Lung (tissue), 12 donors: ENCODE measurements around the gene SLC35F1. TPM values are rescaled to one million over a fixed set of nuclear protein-coding genes. Genes with fewer than 3 reads are reported as not detected.

Source experiments
- ATAC-seq: fragments of 200-7000 bp; cut with Tn5 transposase; one replicate; pipeline ENCODE4 v1.9.1; 2020; ENCODE audit warnings: moderate number of reproducible peaks; ENCODE audit not compliant: insufficient read depth, low FRiP score
- DNase-seq, 3 donors: peaks; one replicate each; pipeline ENCODE4 v3.0.0-alpha.2; 2013 to 2017
- H3K27ac ChIP-seq, 2 donors: one replicate each; pipeline ENCODE4 v1.5.1; 2013; ENCODE audit warnings: mild to moderate bottlenecking in 2 of 2, moderate library complexity in 2 of 2, control low read depth in 1 of 2, inconsistent platforms in 1 of 2, low read depth in 1 of 2, low read length in 1 of 2
- H3K27me3 ChIP-seq, 3 donors: one replicate each; pipeline ENCODE4 v1.5.1; 2013; ENCODE audit warnings: low read length in 2 of 3; ENCODE audit not compliant: control insufficient read depth in 3 of 3, insufficient read depth in 3 of 3
- H3K36me3 ChIP-seq, 4 donors: one replicate each; pipeline ENCODE4 v1.5.1; 2013; ENCODE audit warnings: low read length in 4 of 4, mild to moderate bottlenecking in 1 of 4, moderate library complexity in 1 of 4; ENCODE audit not compliant: control insufficient read depth in 4 of 4, insufficient read depth in 4 of 4
- H3K4me1 ChIP-seq, 5 donors: one replicate each; pipeline ENCODE4 v1.5.1; 2013; ENCODE audit warnings: low read length in 5 of 5, mild to moderate bottlenecking in 2 of 5, moderate library complexity in 1 of 5; ENCODE audit not compliant: control insufficient read depth in 5 of 5, insufficient read depth in 5 of 5
- H3K4me3 ChIP-seq: one replicate; pipeline ENCODE4 v1.5.1; 2013; ENCODE audit warnings: mild to moderate bottlenecking, control low read depth, moderate library complexity
- H3K9ac ChIP-seq, 2 donors: one replicate each; pipeline ENCODE4 v1.5.1; 2013; ENCODE audit warnings: low read length in 2 of 2, control low read depth in 1 of 2; ENCODE audit not compliant: insufficient read depth in 1 of 2
- H3K9me3 ChIP-seq, 4 donors: one replicate each; pipeline ENCODE4 v1.5.1; 2013; ENCODE audit warnings: low read length in 3 of 4, mild to moderate bottlenecking in 1 of 4, moderate library complexity in 1 of 4; ENCODE audit not compliant: control insufficient read depth in 4 of 4, insufficient read depth in 3 of 4
- WGBS, 2 donors: extraction: QIAGEN DNeasy Blood & Tissue Kit; methylation state at CpG; one replicate each; pipeline ENCODE4 v1.1.7; 2013; 5-methylcytosine and 5-hydroxymethylcytosine counted together
- polyA plus RNA-seq, 2 donors: library from polyadenylated mRNA; stranded (reverse); fragments of 200-250 nt; gene quantifications; one replicate each; pipeline ENCODE4 v1.2.1, GENCODE V29; 2013
- total RNA-seq, 2 donors: library from RNA; depleted of rRNA in 1 of 2; stranded (reverse); fragments of >200 nt in 1 of 2; gene quantifications; one replicate each; pipeline ENCODE4 v1.2.1, GENCODE V29; 2014 to 2021
- TF ChIP-seq, protein P1 (sequence below): IDR thresholded peaks from 2 replicates; pipeline ENCODE4 v1.5.1; 2012; ENCODE audit warnings: mild to moderate bottlenecking; ENCODE audit errors: control extremely low read depth, extremely low read depth
- donor health status: control.
- donor health status: control.
- donor health status: Bipolar disorder and iron deficiency.
- donor health status: healthy.
- donor health status: DM: yes; HTN: yes; CAD: no.

Gene SLC35F1
- total and polyA plus RNA-seq, 4 donors: 0.04 to 5.7 (median 0.07) TPM

DNA sequence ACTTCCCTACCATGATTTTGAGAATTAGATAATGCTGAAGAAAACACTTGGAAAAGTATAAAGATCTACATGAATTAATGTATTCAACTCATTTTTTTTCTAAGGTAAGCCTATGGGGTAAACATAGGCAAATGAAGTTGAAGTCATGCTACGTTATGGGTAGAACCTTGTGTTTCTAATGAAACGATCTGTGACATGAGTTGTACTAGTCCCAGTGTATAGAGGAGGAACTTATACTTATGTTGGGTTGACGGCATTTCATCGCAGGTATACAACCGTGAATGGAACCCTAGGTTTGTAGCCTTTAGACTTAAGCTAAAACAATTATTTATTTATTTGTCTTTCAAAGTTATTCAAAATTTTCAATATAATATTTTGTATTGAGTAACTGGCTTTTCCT lies 2.6 kb downstream of the SLC35F1 start:
- ATAC-seq (no peak), DNase-seq (no peak)
- Histone ChIP-seq H3K9ac (no peak overlapping the region), H3K9me3 (no peaks in the 10 kb centered on the region), H3K27ac (no peak overlapping the region), H3K36me3 (no peaks in the 10 kb centered on the region), H3K4me3 (no peak overlapping the region), H3K27me3 (peaks cover 7 to 33% (median 22%) of the 10 kb centered on the region in 3 donors), H3K4me1 (peaks cover 0 to 13% (median 0%) of the 10 kb centered on the region in 5 donors)
- TF ChIP-seq, protein P1, sequence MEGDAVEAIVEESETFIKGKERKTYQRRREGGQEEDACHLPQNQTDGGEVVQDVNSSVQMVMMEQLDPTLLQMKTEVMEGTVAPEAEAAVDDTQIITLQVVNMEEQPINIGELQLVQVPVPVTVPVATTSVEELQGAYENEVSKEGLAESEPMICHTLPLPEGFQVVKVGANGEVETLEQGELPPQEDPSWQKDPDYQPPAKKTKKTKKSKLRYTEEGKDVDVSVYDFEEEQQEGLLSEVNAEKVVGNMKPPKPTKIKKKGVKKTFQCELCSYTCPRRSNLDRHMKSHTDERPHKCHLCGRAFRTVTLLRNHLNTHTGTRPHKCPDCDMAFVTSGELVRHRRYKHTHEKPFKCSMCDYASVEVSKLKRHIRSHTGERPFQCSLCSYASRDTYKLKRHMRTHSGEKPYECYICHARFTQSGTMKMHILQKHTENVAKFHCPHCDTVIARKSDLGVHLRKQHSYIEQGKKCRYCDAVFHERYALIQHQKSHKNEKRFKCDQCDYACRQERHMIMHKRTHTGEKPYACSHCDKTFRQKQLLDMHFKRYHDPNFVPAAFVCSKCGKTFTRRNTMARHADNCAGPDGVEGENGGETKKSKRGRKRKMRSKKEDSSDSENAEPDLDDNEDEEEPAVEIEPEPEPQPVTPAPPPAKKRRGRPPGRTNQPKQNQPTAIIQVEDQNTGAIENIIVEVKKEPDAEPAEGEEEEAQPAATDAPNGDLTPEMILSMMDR: no peak
- WGBS, 2 donors: 93% methylated on average over 5 of the region's 5 CpGs

DNA sequence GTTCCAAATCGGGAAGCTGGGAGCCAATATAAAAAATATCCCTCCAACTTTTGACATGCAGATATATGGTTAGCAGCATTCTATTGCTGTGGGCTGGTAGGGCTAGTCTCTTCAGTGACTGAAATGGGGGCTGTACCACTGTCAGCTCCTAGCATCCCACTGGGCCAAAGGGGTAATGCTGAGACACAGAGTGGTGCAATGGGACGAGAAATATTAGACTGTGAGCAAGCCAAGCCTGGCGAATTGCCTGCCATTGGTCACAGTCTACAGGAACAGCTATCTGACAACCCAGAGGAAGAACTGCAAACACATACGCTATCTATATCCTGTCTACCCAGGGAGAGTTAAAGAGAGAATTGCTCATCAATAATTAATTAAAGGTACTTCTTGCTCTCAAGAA lies 3.5 kb downstream of the SLC35F1 start:
- H3K9me3 ChIP-seq: no peaks in the 10 kb centered on the region
- peaks cover 7 to 29% (median 18%) of the 10 kb centered on the region in 3 donors for H3K27me3 ChIP-seq
- TF ChIP-seq, protein P1: no peak
- DNase-seq (no peak), ATAC-seq (no peak)
- H3K9ac ChIP-seq: no peak overlapping the region
- H3K4me1 ChIP-seq: peaks cover 0 to 13% (median 0%) of the 10 kb centered on the region in 5 donors
- H3K27ac ChIP-seq: no peak overlapping the region
- no peaks in the 10 kb centered on the region for H3K36me3 ChIP-seq
- H3K4me3 ChIP-seq: no peak overlapping the region
- 84 to 89% methylated on average over 4 of the region's 4 CpGs for WGBS, 2 donors

- Histone ChIP-seq H3K36me3 (no peaks in the 10 kb centered on the region), H3K9ac (no peak overlapping the region), H3K4me1 (peaks cover 0 to 13% (median 0%) of the 10 kb centered on the region in 5 donors), H3K9me3 (no peaks in the 10 kb centered on the region), H3K4me3 (no peak overlapping the region), H3K27ac (no peak overlapping the region), H3K27me3 (peaks cover 7 to 28% (median 13%) of the 10 kb centered on the region in 3 donors)
- TF ChIP-seq, protein P1: no peak
- no peak for ATAC-seq
- DNase-seq: no peak
- 77 to 94% methylated on average over 1 of the region's 1 CpG for WGBS, 2 donors
Measured at GRCh38 chr6:117911150-117911549, 4.1 kb downstream of the SLC35F1 start.

- H3K9me3 ChIP-seq: no peaks in the 10 kb centered on the region
- H3K9ac ChIP-seq: no peak overlapping the region
- TF ChIP-seq, protein P1: no peak
- 84 to 91% methylated on average over 1 of the region's 1 CpG for WGBS, 2 donors
- no peak overlapping the region for H3K4me3 ChIP-seq
- H3K36me3 ChIP-seq: no peaks in the 10 kb centered on the region
- H3K4me1 ChIP-seq: peaks cover 0 to 13% (median 0%) of the 10 kb centered on the region in 5 donors
- ATAC-seq (no peak), DNase-seq (no peak)
- peaks cover 10 to 23% (median 10%) of the 10 kb centered on the region in 3 donors for H3K27me3 ChIP-seq
- no peak overlapping the region for H3K27ac ChIP-seq
Measured at GRCh38 chr6:117911660-117912059, 4.6 kb downstream of the SLC35F1 start.
